A549 (cell line): ENCODE measurements around the gene ZNF229. TPM values are rescaled to one million over a fixed set of nuclear protein-coding genes. Genes with fewer than 3 reads are reported as not detected.
"Not testable (repeated sequence)": the region's sequence is repeated elsewhere in the genome, so short reads cannot be mapped to it uniquely, and the experiment has no call there.

Experiments
- ATAC-seq, 2 experiments: fragments of 200-7000 bp in 1 of 2; fragments of >200 bp in 1 of 2; cut with Nextera tagmentation in 1 of 2; cut with Tn5 transposase in 1 of 2; 3 replicates each; pipeline versions ENCODE4 v1.8.0 to v1.9.1; 2018 to 2020; ENCODE audit warnings: mild to moderate bottlenecking in 1 of 2, moderate library complexity in 1 of 2
- CTCF ChIA-PET: fragments of 300-600 bp; sonication (Branson Sonifier 250); formaldehyde crosslinking; extraction: SDS; loops from one replicate; lab custom pipeline; 2021; ENCODE audit warnings: antibody characterized with exemption, inconsistent platforms; lab: Yijun Ruan, JAX
- POLR2A ChIA-PET: fragments of 350-600 bp; formaldehyde crosslinking; extraction: SDS; loops from one replicate; lab custom pipeline; 2021; ENCODE audit warnings: antibody characterized with exemption, inconsistent platforms; lab: Yijun Ruan, JAX
- DNase-seq, 2 experiments: peaks; one replicate each; pipeline versions ENCODE4 v3.0.0 to v3.0.0-alpha.2; 2011 to 2016; ENCODE audit warnings: low read depth in 1 of 2, low spot score in 1 of 2
- FAIRE-seq: peaks from 2 replicates; lab custom pipeline; 2011; peaks lifted over from hg19 to GRCh38; lab: Jason Lieb, UNC
- H3K27ac ChIP-seq, 2 experiments: fragments of >200 bp; sonication (Bioruptor Twin); formaldehyde crosslinking; 3 replicates each; pipeline ENCODE4 v1.5.1; 2016 to 2017
- H3K4me1 ChIP-seq: fragments of >200 bp; sonication (Bioruptor Twin); formaldehyde crosslinking; 3 replicates; pipeline ENCODE4 v1.6.1; 2016
- H3K4me2 ChIP-seq: fragments of >200 bp; sonication (Bioruptor Twin); formaldehyde crosslinking; 3 replicates; pipeline ENCODE4 v1.6.1; 2016
- H3K4me3 ChIP-seq: fragments of >200 bp; sonication (Bioruptor Twin); formaldehyde crosslinking; 3 replicates; pipeline ENCODE4 v1.5.1; 2016
- H3K9me3 ChIP-seq: fragments of >200 bp; sonication (Bioruptor Twin); formaldehyde crosslinking; 3 replicates; pipeline ENCODE4 v1.6.1; 2016
- E2F6 ChIP-seq: IDR thresholded peaks from 2 replicates; pipeline ENCODE4 v1.6.1; 2012; ENCODE audit warnings: low read depth, borderline replicate concordance
- EHF ChIP-seq: fragments of 250-450 bp; sonication (Bioruptor Pico); IDR thresholded peaks from 2 replicates; pipeline ENCODE4 v1.5.0; 2020; ENCODE audit warnings: mild to moderate bottlenecking
- FOXS1 ChIP-seq: fragments of 250-450 bp; sonication (Bioruptor Pico); IDR thresholded peaks from 2 replicates; pipeline ENCODE4 v1.5.0; 2020; ENCODE audit warnings: mild to moderate bottlenecking, moderate library complexity
- JUN ChIP-seq, 2 experiments: fragments of >200 bp; sonication (Bioruptor Twin); formaldehyde crosslinking; IDR thresholded peaks; 2 replicates in 1 of 2; 3 replicates in 1 of 2; pipeline ENCODE4 v1.6.1; 2016 to 2017
- MAX ChIP-seq: IDR thresholded peaks from 2 replicates; pipeline ENCODE4 v1.6.1; 2012
- PHF8 ChIP-seq: fragments of 200-600 bp; sonication (generic); IDR thresholded peaks from 2 replicates; pipeline ENCODE4 v1.6.1; 2016; ENCODE audit warnings: low read depth, mild to moderate bottlenecking, antibody characterized with exemption, moderate library complexity, borderline replicate concordance
- POLR2A ChIP-seq: IDR thresholded peaks from 2 replicates; pipeline ENCODE4 v1.6.1; 2012; ENCODE audit warnings: mild to moderate bottlenecking, low read length
- RNF2 ChIP-seq: fragments of 200-600 bp; sonication (generic); IDR thresholded peaks from 2 replicates; pipeline ENCODE4 v1.6.1; 2016; ENCODE audit warnings: low read depth, mild to moderate bottlenecking, antibody characterized with exemption, moderate library complexity, borderline replicate concordance
- ZFP36 ChIP-seq: fragments of 450-650 bp; IDR thresholded peaks from 2 replicates; pipeline ENCODE4 v1.6.1; 2014; ENCODE audit warnings: borderline replicate concordance; ENCODE audit not compliant: partially characterized antibody
- WGBS: methylation state at CpG from one replicate; pipeline ENCODE4 v1.1.6; 2017; ENCODE audit errors: missing lambda C conversion rate; 5-methylcytosine and 5-hydroxymethylcytosine counted together
- polyA plus RNA-seq, 4 experiments: library from polyadenylated mRNA; depleted of rRNA in 3 of 4; stranded (reverse); fragments of >200 nt; fragmentation: RNase III in 1 of 4; extraction: RNeasy Plus Mini Kit Qiagen cat#74134 plus additional on column Dnase treatment in 1 of 4; gene quantifications; 2 replicates in 3 of 4; 3 replicates in 1 of 4; pipeline ENCODE4 v1.2.3, GENCODE V29; 2011 to 2017
- TF ChIP-seq, protein P1 (sequence below): fragments of 450-650 bp; IDR thresholded peaks from 2 replicates; pipeline ENCODE4 v1.6.1; 2014; ENCODE audit warnings: antibody characterized with exemption

The ZNF229 gene
- polyA plus RNA-seq, 2 of the 4 experiments (the other 2 are of a cell fraction) = 5.3 to 10.0 TPM

GRCh38 chr19:44401139-44402115 lies 46.8 kb downstream of the ZNF229 start, which contains the start of gene ZNF285:
Gene ZNF285 (minus strand): TSS chr19:44401608. CDS start chr19:44397213, 4,395 bp downstream.
- DNase-seq (peak; percentile 99), ATAC-seq (peak; percentile 99 to 100), FAIRE-seq (peak; percentile 98)
- ChIA-PET POLR2A (no interaction called here), CTCF (no interaction called here)
- WGBS = 6% methylated on average over 43 of the region's 43 CpGs
- TF ChIP-seq ZFP36 (no peak), EHF (CRISPR knock-in tag) (no peak), JUN (IDR thresholded peaks at IDR 0.05) (peak in 1 of 2 experiments; percentile 52; a peak in 2 of 5 replicates), PHF8 (peak; percentile 76), POLR2A (peak; percentile 49), RNF2 (no peak), E2F6 (peak; percentile 59; the same call in 1 of the 2 replicates), MAX (peak; percentile 87), FOXS1 (no peak)
- TF ChIP-seq, protein P1, sequence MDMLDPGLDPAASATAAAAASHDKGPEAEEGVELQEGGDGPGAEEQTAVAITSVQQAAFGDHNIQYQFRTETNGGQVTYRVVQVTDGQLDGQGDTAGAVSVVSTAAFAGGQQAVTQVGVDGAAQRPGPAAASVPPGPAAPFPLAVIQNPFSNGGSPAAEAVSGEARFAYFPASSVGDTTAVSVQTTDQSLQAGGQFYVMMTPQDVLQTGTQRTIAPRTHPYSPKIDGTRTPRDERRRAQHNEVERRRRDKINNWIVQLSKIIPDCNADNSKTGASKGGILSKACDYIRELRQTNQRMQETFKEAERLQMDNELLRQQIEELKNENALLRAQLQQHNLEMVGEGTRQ = no peak
- peak within 1 kb of the TSS; percentile 74 for H3K4me2 ChIP-seq
- H3K9me3 ChIP-seq = peaks cover 53% of the 10 kb centered on the region
- peak within 1 kb of the TSS; percentile 59 for H3K4me3 ChIP-seq
- H3K4me1 ChIP-seq = no peaks in the 10 kb centered on the region
- peak within 1 kb of the TSS; percentile 41 to 82; a peak in 5 of 6 replicates for H3K27ac ChIP-seq

GRCh38 chr19:44389268-44389667 lies 59.0 kb downstream of the ZNF229 start:
- FAIRE-seq, POLR2A ChIA-PET: not testable (repeated sequence)
- WGBS = 42% methylated on average over 4 of the region's 4 CpGs

More at GRCh38 chr19:44389268-44389667, 59.0 kb downstream of the ZNF229 start:
- H3K27ac ChIP-seq, ATAC-seq, H3K4me1 ChIP-seq, H3K4me2 ChIP-seq, DNase-seq, CTCF ChIA-PET, H3K4me3 ChIP-seq: not testable (repeated sequence)
- peaks cover 38% of the 10 kb centered on the region for H3K9me3 ChIP-seq

Other genes starting within 250 kb of the ZNF229 start
- 15.8 and 17.1 TPM in 2 replicates for gene ZNF227, start 235.9 kb downstream of the ZNF229 start, polyA plus RNA-seq (2011; rRNA removed)
- gene ZNF227, start 235.9 kb downstream of the ZNF229 start, polyA plus RNA-seq (2017; fragmentation: RNase III; extraction: RNeasy Plus Mini Kit Qiagen cat#74134 plus additional on column Dnase treatment) = 10.1 to 10.4 TPM (median 10.1 TPM) in 3 replicates
- 1.9 and 2.1 TPM in 2 replicates for gene ZNF233, start 188.6 kb downstream of the ZNF229 start, polyA plus RNA-seq (2011; rRNA removed)
- 1.2 to 1.3 TPM (median 1.2 TPM) in 3 replicates for gene ZNF233, start 188.6 kb downstream of the ZNF229 start, polyA plus RNA-seq (2017; fragmentation: RNase III; extraction: RNeasy Plus Mini Kit Qiagen cat#74134 plus additional on column Dnase treatment)
- 7.4 and 8.4 TPM in 2 replicates for gene ZNF235, start 143.4 kb downstream of the ZNF229 start, polyA plus RNA-seq (2011; rRNA removed)
- 3.8 to 4.9 TPM (median 4.2 TPM) in 3 replicates for gene ZNF235, start 143.4 kb downstream of the ZNF229 start, polyA plus RNA-seq (2017; fragmentation: RNase III; extraction: RNeasy Plus Mini Kit Qiagen cat#74134 plus additional on column Dnase treatment)
- 5.6 and 6.9 TPM in 2 replicates for gene ZNF112, start 91.8 kb downstream of the ZNF229 start, polyA plus RNA-seq (2011; rRNA removed)
- 3.3 to 3.5 TPM (median 3.5 TPM) in 3 replicates for gene ZNF112, start 91.8 kb downstream of the ZNF229 start, polyA plus RNA-seq (2017; fragmentation: RNase III; extraction: RNeasy Plus Mini Kit Qiagen cat#74134 plus additional on column Dnase treatment)
- 5.7 and 6.4 TPM in 2 replicates for gene ZNF285, start 46.9 kb downstream of the ZNF229 start, polyA plus RNA-seq (2011; rRNA removed)
- gene ZNF285, start 46.9 kb downstream of the ZNF229 start, polyA plus RNA-seq (2017; fragmentation: RNase III; extraction: RNeasy Plus Mini Kit Qiagen cat#74134 plus additional on column Dnase treatment) = 2.8 to 4.3 TPM (median 2.9 TPM) in 3 replicates
- 4.1 and 7.7 TPM in 2 replicates for gene ZNF180, start 52.0 kb upstream of the ZNF229 start, polyA plus RNA-seq (2011; rRNA removed)
- gene ZNF180, start 52.0 kb upstream of the ZNF229 start, polyA plus RNA-seq (2017; fragmentation: RNase III; extraction: RNeasy Plus Mini Kit Qiagen cat#74134 plus additional on column Dnase treatment) = 8.1 to 8.7 TPM (median 8.1 TPM) in 3 replicates
- 0.07 and 0.08 TPM in 2 replicates for gene CEACAM20, start 81.2 kb upstream of the ZNF229 start, polyA plus RNA-seq (2011; rRNA removed)
- gene CEACAM20, start 81.2 kb upstream of the ZNF229 start, polyA plus RNA-seq (2017; fragmentation: RNase III; extraction: RNeasy Plus Mini Kit Qiagen cat#74134 plus additional on column Dnase treatment) = 0.05 TPM in 1 of 3 replicates, not detected in the others
- 0.14 and 0.29 TPM in 2 replicates for gene IGSF23, start 165.1 kb upstream of the ZNF229 start, polyA plus RNA-seq (2011; rRNA removed)
- 0.35 to 0.45 TPM (median 0.42 TPM) in 3 replicates for gene IGSF23, start 165.1 kb upstream of the ZNF229 start, polyA plus RNA-seq (2017; fragmentation: RNase III; extraction: RNeasy Plus Mini Kit Qiagen cat#74134 plus additional on column Dnase treatment)
- 108 and 110 TPM in 2 replicates for gene PVR, start 195.4 kb upstream of the ZNF229 start, polyA plus RNA-seq (2011; rRNA removed)
- gene PVR, start 195.4 kb upstream of the ZNF229 start, polyA plus RNA-seq (2017; fragmentation: RNase III; extraction: RNeasy Plus Mini Kit Qiagen cat#74134 plus additional on column Dnase treatment) = 86.2 to 98.1 TPM (median 90.3 TPM) in 3 replicates
- gene CEACAM19, start 223.0 kb upstream of the ZNF229 start, polyA plus RNA-seq (2011; rRNA removed) = 8.2 and 13.7 TPM in 2 replicates
- gene CEACAM19, start 223.0 kb upstream of the ZNF229 start, polyA plus RNA-seq (2017; fragmentation: RNase III; extraction: RNeasy Plus Mini Kit Qiagen cat#74134 plus additional on column Dnase treatment) = 7.2 to 10.3 TPM (median 9.7 TPM) in 3 replicates